ENCODE results near the gene DDTL. TPM values are rescaled to one million over a fixed set of nuclear protein-coding genes. Genes with fewer than 3 reads are reported as not detected.
"Not testable (repeated sequence)": the region's sequence is repeated elsewhere in the genome, so short reads cannot be mapped to it uniquely, and the experiment has no call there.

The DDTL gene
- total RNA-seq, 3 donors from 2014 or later = 1.0 to 1.3 TPM; not detected in 1

- TF ChIP-seq, protein P1, sequence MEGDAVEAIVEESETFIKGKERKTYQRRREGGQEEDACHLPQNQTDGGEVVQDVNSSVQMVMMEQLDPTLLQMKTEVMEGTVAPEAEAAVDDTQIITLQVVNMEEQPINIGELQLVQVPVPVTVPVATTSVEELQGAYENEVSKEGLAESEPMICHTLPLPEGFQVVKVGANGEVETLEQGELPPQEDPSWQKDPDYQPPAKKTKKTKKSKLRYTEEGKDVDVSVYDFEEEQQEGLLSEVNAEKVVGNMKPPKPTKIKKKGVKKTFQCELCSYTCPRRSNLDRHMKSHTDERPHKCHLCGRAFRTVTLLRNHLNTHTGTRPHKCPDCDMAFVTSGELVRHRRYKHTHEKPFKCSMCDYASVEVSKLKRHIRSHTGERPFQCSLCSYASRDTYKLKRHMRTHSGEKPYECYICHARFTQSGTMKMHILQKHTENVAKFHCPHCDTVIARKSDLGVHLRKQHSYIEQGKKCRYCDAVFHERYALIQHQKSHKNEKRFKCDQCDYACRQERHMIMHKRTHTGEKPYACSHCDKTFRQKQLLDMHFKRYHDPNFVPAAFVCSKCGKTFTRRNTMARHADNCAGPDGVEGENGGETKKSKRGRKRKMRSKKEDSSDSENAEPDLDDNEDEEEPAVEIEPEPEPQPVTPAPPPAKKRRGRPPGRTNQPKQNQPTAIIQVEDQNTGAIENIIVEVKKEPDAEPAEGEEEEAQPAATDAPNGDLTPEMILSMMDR (IDR thresholded peaks at IDR 0.05) = peak; percentile 76 to 93 (median 93)
- TF ChIP-seq POLR2AphosphoS5 (IDR thresholded peaks at IDR 0.05) = peak in 2 of 3 donors; percentile 46 to 48
- H3K36me3 ChIP-seq; intact Hi-C loops (cut with DNase I; ENCODE audit: low total_unique reads); H3K27me3 ChIP-seq; H3K4me1 ChIP-seq; H3K4me3 ChIP-seq; H3K9me3 ChIP-seq; H3K27ac ChIP-seq: not testable (repeated sequence)
- DNase-seq (ENCODE audit: low spot score in 2 of 2) = peak; percentile 70 to 74
These were observed 10.3 kb upstream of the DDTL start for GRCh38 chr22:23956301-23956900.

DNA sequence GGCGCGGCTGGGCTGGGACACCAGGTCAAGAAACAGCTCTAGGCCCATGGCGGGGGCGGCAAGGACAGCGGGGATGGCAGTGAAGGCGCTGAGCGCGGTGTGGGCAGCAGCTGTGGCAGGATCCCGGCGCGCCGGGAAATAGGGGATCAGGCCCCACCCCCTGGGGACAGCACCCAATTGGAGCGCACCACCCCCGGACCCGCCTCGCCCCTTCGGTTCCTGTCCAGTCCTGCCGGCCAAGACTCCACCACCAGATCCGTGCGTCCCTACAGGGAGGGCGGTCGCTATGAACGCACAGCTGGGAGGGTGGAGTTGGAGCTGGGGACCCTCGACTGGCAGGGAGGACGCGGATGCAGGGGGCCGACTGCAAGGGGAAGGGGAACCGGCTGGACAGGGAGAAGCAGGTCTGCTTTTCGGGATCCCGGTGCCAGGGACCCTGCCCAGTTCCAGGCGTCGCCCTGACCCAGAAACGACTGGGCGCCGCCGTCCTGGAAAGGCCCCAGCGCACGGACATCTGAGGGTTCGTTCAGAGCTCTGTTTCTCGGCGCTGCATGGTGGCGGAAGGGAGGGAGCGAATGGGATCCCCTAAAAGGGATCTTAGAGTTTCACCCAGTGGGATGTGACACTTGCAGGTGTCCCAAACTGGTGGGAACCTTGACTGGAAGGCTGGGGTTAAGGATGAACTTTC lies 5.5 kb upstream of the DDTL start, which contains the start of gene GSTT2B:
Gene GSTT2B, minus strand, starts transcription at position 112 of the 688 bp plus-strand sequence. Its CDS starts 64 bp downstream, at position 48.
- H3K36me3 ChIP-seq; intact Hi-C loops (cut with DNase I; ENCODE audit: low total_unique reads); H3K27ac ChIP-seq; H3K4me1 ChIP-seq; H3K9me3 ChIP-seq; DNase-seq (ENCODE audit: low spot score in 2 of 2); H3K27me3 ChIP-seq: not testable (repeated sequence)
- peak within 1 kb of the TSS in 1 of 3 donors; percentile 47 for H3K4me3 ChIP-seq

DNA sequence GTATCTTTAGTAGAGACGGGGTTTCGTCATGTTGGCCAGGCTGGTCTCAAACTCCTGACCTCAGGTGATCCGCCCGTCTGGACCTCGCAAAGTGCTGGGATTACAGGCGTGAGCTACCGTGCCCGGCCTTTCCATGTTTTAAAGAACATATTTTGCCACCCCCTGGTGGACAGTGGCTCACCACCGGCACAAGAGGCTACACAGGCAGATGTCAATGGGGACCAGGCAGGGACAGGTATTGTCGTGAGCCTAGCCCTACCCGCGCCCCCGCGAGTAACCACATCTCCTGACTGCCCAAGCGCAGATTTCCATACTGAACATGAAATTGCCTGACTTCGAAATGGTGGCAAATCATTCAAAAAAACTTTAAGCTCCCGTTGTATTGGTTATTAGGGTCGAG lies 594 bp upstream of the DDTL start:
- H3K4me3 ChIP-seq; intact Hi-C loops (cut with DNase I; ENCODE audit: low total_unique reads); H3K36me3 ChIP-seq; H3K27ac ChIP-seq; DNase-seq (ENCODE audit: low spot score in 2 of 2); H3K9me3 ChIP-seq; H3K27me3 ChIP-seq; H3K4me1 ChIP-seq: not testable (repeated sequence)

DNA sequence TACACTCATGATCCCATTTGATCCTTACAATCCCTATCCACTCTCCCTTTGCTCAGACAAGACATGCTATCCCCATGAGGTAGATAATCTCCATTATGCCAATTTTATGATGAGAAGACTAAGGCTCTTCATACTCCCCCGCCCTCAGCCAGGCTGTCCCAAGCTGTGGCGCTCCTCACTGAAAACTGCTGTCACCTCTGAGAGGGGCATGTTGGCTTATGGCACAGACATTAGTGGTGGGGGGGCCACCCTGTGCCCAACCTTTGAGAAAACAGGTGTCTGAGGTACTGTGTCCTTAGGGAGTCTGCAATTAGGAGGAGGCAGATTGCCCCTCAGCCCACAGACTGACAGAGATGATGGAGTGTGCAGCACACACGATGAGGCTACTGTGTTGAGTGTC lies 2.4 kb downstream of the DDTL start:
- Histone ChIP-seq H3K9me3 (no peaks in the 10 kb centered on the region), H3K27me3 (no peaks in the 10 kb centered on the region), H3K4me3 (no peak overlapping the region), H3K4me1 (no peaks in the 10 kb centered on the region), H3K36me3 (peaks cover 4% of the 10 kb centered on the region), H3K27ac (no peak overlapping the region)
- no peak for DNase-seq (ENCODE audit: low spot score in 2 of 2)
- intact Hi-C loops (cut with DNase I; ENCODE audit: low total_unique reads) = no loop called here
- no peak for TF ChIP-seq POLR2A (IDR thresholded peaks at IDR 0.05)
- no peak for TF ChIP-seq POLR2AphosphoS5 (IDR thresholded peaks at IDR 0.05)
- TF ChIP-seq, protein P1 (IDR thresholded peaks at IDR 0.05) = no peak

DNA sequence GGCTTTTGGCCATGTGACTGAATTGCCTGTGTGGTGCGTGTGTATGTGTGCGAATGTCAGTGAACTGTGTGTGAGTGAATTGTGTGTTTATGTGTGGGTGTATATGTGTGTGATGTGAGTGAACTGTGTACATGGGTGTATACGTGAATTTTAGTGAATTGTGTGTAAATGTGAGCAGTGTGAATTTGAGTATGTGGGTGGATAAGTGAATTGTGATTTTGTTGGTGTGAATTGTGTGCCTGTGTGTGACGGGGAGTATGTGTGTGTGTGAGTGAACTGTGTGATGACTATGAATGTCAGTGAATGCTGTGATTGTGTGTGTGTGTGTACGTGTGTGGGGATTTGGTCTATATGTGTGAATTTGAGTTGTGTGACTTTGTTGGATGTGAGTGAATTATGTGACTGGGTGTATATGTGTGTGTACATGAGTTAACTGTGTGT lies 3.5 kb downstream of the DDTL start:
- H3K27ac ChIP-seq = no peak overlapping the region
- intact Hi-C loops (cut with DNase I; ENCODE audit: low total_unique reads) = no loop called here
- no peaks in the 10 kb centered on the region for H3K4me1 ChIP-seq
- DNase-seq (ENCODE audit: low spot score in 2 of 2) = no peak
- H3K9me3 ChIP-seq = no peaks in the 10 kb centered on the region
- no peak overlapping the region for H3K4me3 ChIP-seq
- H3K27me3 ChIP-seq = no peaks in the 10 kb centered on the region
- H3K36me3 ChIP-seq = peaks cover 4% of the 10 kb centered on the region
- TF ChIP-seq POLR2AphosphoS5 (IDR thresholded peaks at IDR 0.05) (no peak), POLR2A (IDR thresholded peaks at IDR 0.05) (no peak)
- TF ChIP-seq, protein P1 (IDR thresholded peaks at IDR 0.05) = no peak

- no peaks in the 10 kb centered on the region for H3K9me3 ChIP-seq
- no peaks in the 10 kb centered on the region for H3K4me1 ChIP-seq
- intact Hi-C loops (cut with DNase I; ENCODE audit: low total_unique reads) = no loop called here
- H3K27ac ChIP-seq = no peak overlapping the region
- no peak for DNase-seq (ENCODE audit: low spot score in 2 of 2)
- TF ChIP-seq POLR2AphosphoS5 (IDR thresholded peaks at IDR 0.05) (no peak), POLR2A (IDR thresholded peaks at IDR 0.05) (no peak)
- TF ChIP-seq, protein P1 (IDR thresholded peaks at IDR 0.05) = no peak
- H3K36me3 ChIP-seq = peaks cover 4% of the 10 kb centered on the region
- H3K4me3 ChIP-seq = no peak overlapping the region
- no peaks in the 10 kb centered on the region for H3K27me3 ChIP-seq
These were observed 4.3 kb downstream of the DDTL start for GRCh38 chr22:23970816-23971486.

DNA sequence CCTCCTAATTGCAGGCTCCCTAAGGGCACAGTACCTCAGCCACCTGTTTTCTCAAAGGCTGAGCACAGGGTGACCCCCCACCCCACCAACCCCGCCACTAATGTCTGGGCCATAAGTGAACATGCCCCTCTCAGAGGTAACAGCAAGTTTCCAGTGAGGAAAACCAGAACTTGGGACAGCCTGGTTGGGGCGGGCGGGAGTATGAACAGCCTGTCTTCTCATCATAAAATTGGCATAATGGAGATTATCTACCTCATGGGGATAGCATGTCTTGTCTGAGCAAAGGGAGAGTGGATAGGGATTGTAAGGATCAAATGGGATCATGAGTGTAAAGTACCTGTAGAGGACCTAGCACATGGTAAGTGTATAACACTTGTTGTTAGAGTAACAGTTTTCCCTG lies 5.2 kb downstream of the DDTL start:
- intact Hi-C loops (cut with DNase I; ENCODE audit: low total_unique reads); H3K36me3 ChIP-seq; H3K4me1 ChIP-seq; H3K27me3 ChIP-seq; H3K9me3 ChIP-seq; H3K4me3 ChIP-seq; DNase-seq (ENCODE audit: low spot score in 2 of 2); H3K27ac ChIP-seq: not testable (repeated sequence)

DNA sequence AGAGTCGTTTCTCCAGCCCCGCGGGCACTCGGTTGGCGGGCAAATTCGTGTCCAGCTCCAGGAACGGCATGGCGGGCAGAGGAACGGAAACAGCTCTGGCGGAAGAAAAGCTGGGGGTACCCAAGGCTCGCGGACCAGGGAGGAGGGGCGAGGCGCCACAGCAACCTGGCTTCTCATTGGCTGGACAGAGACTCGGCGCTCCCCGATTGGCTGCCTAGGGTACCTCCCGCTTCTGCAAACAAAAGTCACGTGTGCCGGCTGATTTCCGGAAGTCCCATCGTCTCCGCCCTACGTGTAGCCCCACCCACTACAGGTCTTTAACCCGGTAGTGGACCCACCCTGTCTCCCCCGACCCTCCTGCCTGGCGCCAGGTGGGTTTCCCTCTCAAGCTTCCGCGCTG lies 7.7 kb downstream of the DDTL start, which contains the start of gene DDT:
Gene DDT, minus strand, starts transcription at position 97 of the 400 bp plus-strand sequence. Its CDS starts 27 bp downstream, at position 70.
- H3K4me3 ChIP-seq; H3K9me3 ChIP-seq; H3K4me1 ChIP-seq; DNase-seq (ENCODE audit: low spot score in 2 of 2); H3K36me3 ChIP-seq; H3K27me3 ChIP-seq; H3K27ac ChIP-seq; intact Hi-C loops (cut with DNase I; ENCODE audit: low total_unique reads): not testable (repeated sequence)
